ENCODE results near the gene MAP4K4. TPM values are rescaled to one million over a fixed set of nuclear protein-coding genes. Genes with fewer than 3 reads are reported as not detected.
"Not testable (repeated sequence)": the region's sequence is repeated elsewhere in the genome, so short reads cannot be mapped to it uniquely, and the experiment has no call there.

Gene MAP4K4
- total RNA-seq, 1 experiment from 2014 or later: 181 TPM

GRCh38 chr2:101766337-101766736 lies 68.8 kb downstream of the MAP4K4 start:
- DNase-seq (ENCODE audit: low read depth): no peak

DNA sequence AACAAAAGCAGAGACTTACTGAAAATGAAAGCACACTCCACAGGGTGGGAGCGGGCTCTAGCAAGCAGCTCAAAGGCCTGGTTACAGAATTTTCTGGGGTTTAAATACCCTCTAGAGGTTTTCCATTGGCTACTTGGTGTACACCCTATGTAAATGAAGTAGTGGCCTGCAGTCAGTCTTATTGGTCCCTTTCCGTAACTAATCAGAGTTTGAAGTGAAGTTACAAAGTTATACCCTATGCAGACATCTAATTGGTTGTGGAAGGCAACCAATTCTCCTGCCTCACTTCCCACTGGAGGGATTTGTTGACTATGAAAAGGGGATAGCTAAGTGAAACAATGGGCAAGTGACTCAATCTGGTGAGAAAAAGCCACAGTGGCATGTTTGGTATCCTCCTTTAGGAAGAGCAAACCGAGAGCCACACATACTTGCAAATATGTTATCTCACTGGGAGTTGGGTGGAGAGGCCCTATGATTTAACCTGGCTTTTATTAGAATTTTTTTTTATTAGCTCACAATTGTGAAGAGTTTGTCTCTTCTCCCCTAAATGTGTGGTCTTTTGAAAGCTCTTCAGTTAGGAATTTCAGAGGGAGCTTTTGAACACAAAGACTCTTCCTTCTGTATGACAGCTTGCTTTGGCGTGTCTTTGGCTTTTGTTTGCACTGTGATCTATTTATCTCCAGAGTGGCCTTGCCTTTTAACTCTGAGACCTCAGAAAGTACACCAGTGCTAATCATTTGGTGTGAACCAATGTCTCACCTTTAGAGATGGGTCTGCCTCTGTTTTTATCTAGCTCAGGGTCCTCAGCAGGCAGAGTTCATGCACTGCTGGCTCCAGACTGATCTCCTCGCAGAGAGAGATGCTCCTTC lies 69.6 kb downstream of the MAP4K4 start:
- peak; percentile 92 for DNase-seq (ENCODE audit: low read depth)

GRCh38 chr2:101768556-101769220 lies 71.2 kb downstream of the MAP4K4 start:
- DNase-seq (ENCODE audit: low read depth): no peak

DNA sequence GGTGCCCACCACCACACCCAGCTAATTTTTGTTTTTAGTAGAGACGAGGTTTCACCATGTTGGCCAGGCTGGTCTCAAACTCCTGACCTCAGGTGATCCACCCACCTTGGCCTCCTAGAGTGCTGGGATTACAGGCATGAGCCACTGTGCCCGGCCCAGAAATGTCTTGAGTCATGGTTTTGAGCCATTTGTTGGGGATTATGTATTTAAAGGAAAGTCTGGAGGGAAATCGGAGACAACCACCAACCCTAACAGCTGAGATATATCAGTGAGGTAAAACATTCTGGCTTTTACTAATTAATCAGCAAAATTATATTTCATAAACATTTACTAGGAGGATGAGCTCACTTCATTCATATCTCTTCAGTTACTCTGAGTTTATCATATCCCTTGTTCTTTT lies 72.2 kb downstream of the MAP4K4 start:
- not testable (repeated sequence) for DNase-seq (ENCODE audit: low read depth)

GRCh38 chr2:101770726-101771125 lies 73.2 kb downstream of the MAP4K4 start:
- peak; percentile 50 for DNase-seq (ENCODE audit: low read depth)

DNA sequence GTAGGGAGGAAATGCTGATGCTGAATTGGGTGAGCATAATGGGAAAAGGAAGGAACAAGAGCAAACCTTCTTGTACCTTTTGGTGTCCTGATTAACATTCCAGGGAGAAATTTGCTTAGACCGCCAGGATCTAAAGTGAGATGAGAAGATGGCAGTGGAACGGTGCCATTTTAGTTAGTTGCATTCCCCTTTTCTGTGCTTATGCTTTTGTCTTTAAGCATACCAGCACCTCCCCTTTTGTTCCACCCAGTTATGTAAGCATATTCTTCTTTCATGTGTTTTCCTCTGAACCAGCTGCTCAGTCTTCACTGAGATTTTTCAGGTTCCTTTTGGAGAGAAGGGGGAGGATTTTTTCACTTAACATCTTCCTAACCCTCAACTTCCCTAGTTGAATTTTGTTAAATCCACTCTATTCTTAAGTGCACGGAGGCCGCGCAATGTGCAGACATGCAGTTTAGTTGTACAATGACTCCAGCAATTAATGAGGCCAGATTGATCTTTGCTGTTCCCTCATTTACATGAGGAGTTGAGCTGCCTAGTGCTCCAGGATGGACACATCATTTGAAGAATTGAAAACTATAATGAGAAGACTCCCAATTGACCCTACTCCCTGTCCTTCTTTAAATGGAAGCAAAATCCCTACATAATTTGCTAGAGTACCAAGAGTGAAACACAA lies 73.9 kb downstream of the MAP4K4 start:
- DNase-seq (ENCODE audit: low read depth): no peak

DNA sequence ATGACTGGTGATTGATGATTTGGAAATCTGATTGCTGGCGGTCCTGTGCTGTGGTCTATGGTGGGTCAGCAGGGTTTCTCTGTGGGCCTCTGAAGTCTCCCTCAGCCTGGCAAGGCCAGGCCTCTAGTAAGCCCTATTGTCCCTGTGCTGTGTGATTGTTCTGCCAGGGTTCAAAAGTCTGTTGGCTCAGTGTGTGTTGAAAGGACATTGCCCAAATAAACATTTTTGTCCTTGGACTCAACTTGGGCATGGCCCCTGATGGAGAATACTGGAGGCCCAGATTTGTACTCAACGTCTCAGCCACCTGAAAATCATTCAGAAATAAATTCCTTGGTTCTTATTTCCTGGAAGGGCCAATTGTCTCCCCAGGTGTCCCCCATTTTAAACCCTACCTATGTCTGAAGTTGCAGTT lies 74.4 kb downstream of the MAP4K4 start:
- no peak for DNase-seq (ENCODE audit: low read depth)

GRCh38 chr2:101773137-101773536 lies 75.6 kb downstream of the MAP4K4 start:
- no peak for DNase-seq (ENCODE audit: low read depth)

- DNase-seq (ENCODE audit: low read depth): not testable (repeated sequence)
Observed at GRCh38 chr2:101773961-101774360, 76.5 kb downstream of the MAP4K4 start.

- no peak for DNase-seq (ENCODE audit: low read depth)
Observed at GRCh38 chr2:101775092-101775491, 77.6 kb downstream of the MAP4K4 start.

- DNase-seq (ENCODE audit: low read depth): no peak
Observed at GRCh38 chr2:101775636-101776035, 78.1 kb downstream of the MAP4K4 start.

DNA sequence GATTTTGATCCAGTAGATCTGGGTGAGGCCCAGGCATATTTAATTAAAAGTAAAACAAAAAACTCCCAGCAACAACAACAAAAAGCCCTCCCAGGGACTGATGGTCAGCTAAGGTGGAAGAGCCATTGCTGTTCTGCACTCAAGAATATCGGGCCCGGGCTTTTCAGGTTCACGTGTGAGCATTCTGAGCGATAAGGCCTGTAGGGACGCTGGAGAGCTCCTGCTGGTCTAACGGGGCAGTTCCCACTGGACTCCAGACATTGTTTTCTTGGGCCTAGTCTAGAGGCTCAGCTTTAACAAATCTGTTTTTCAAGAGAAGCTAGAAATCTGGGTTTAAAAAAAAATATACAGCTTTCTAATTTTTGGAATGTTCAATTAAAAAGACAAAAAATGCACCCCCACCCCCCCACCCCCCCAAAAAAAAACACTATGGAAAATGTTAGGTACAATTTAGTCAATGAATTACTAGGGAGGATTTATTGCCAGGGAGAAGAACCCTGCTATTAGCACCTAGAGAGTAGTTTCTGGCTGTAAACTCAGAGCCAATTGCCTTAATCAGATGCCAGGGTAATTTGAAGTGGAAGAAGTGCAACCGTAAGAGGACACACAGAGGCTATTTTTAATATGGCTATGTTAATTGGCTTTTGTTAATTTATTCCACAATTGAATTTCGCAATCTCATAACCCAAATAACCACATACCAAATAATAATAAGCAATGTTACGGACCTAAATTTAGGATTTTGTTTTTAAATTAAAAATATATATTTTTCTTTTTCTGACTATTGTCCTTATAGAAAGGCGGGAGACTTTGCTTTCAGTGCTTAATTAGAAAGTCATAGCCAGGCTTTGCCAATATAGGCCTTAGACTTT lies 78.9 kb downstream of the MAP4K4 start:
- DNase-seq (ENCODE audit: low read depth): no peak

- DNase-seq (ENCODE audit: low read depth): no peak
Observed at GRCh38 chr2:101777337-101777736, 79.8 kb downstream of the MAP4K4 start.

DNA sequence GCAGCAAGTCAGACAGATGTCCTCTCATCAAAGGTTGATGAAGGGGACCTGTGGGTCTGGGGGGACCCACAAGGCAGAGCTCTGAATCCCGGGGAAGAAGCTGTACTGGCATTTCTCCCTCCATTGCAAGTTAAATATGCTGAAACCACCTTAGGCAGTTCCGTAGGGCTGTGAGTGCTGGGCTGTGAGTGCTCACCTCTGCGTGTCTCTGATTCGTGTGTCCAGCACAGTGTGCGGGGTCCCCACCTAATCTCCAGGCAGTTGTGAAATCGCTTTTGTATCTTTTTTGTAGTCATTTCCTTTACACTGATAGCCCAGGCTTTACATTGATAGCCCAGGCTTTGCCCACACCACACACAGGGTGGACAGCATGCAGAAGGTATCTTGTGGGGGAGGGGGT lies 80.6 kb downstream of the MAP4K4 start:
- DNase-seq (ENCODE audit: low read depth): no peak

DNA sequence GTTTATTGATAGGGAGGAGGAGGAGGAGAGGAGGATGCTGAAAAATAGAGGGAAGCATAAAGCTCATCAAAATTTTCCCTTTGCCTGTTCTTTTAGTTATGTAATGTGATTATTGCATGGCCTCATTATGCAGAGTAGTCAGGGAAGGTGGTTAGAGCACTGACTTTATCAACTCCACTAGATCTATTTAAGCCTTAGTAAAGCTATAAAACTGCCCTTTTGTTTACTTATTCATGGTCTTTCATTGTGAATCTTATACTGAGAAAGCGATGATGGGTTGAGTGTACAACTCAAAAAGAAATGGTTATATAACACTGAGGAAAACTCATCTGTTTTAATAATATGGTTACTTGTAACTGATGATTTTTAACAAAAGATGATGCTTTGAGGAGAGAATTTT lies 81.7 kb downstream of the MAP4K4 start:
- DNase-seq (ENCODE audit: low read depth): no peak

- no peak for DNase-seq (ENCODE audit: low read depth)
Observed at GRCh38 chr2:101779656-101780055, 82.1 kb downstream of the MAP4K4 start.

GRCh38 chr2:101781326-101781725 lies 83.8 kb downstream of the MAP4K4 start:
- no peak for DNase-seq (ENCODE audit: low read depth)

- DNase-seq (ENCODE audit: low read depth): no peak
Observed at GRCh38 chr2:101781791-101782426, 84.4 kb downstream of the MAP4K4 start.

GRCh38 chr2:101782427-101782792 lies 84.9 kb downstream of the MAP4K4 start:
- DNase-seq (ENCODE audit: low read depth): no peak

- DNase-seq (ENCODE audit: low read depth): peak; percentile 66
Observed at GRCh38 chr2:101787097-101787496, 89.6 kb downstream of the MAP4K4 start.

DNA sequence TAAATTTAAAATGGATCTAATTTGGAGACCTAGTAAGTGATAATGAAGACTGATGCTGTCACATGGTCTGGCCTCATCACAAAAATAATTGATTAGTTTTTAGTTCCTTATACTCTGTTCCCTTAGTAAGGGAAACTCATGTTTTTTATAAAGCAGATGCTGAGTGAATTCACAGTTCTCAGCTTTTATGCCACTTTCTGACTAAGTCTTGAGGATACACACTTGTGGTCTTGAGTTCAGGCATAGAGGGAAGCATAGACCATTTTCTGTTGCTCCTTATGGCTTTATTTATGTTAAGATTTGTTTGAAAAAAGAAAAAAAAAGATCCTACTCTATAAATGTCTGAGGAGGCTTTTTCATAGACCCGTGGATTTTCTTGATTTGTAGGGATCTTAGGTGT lies 91.1 kb downstream of the MAP4K4 start:
- DNase-seq (ENCODE audit: low read depth): no peak
